ENCODE measurements around the gene PIP5K1B.
A peak's percentile ranks its signal among the peaks of the same experiment; 100 is the strongest.

PIP5K1B gene

DNA sequence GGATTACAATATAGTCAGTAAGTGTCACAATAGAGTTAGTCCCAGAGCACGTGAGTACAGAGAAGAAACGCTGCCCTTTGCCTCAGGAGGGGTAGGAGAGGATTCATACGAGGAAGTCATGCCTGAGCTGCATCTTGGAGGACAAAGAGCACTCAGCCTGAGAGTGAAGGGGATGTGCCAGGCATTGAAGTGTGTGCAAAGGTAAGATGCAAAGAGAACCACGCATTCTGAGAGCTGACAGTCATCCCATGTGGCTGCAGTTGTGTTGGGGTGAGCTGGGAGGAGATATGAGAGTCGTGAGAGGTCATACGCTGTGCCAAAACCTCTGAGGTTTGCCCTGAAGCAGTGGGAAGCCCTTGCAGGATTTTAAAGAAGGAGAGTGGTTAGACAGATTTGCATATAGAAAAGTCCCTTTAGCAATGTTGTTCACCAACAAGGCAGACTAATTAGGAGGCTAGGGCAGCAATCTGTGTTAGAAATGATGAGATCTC is 97.5 kb downstream of the PIP5K1B start:
- Histone ChIP-seq H3K27me3 (ENCODE audit: low read depth) (peaks cover 68% of the 10 kb centered on the region), H3K36me3 (replicated peaks) (no peaks in the 10 kb centered on the region), H3K9me3 (no peaks in the 10 kb centered on the region), H3K4me1 (peaks cover 4% of the 10 kb centered on the region), H3K4me3 (no peak overlapping the region)
- no peak for DNase-seq (ENCODE audit: low spot score in 2 of 2)
- in situ Hi-C loops (cut with MboI; ENCODE audit: low sequenced_read_pairs) = no loop called here

DNA sequence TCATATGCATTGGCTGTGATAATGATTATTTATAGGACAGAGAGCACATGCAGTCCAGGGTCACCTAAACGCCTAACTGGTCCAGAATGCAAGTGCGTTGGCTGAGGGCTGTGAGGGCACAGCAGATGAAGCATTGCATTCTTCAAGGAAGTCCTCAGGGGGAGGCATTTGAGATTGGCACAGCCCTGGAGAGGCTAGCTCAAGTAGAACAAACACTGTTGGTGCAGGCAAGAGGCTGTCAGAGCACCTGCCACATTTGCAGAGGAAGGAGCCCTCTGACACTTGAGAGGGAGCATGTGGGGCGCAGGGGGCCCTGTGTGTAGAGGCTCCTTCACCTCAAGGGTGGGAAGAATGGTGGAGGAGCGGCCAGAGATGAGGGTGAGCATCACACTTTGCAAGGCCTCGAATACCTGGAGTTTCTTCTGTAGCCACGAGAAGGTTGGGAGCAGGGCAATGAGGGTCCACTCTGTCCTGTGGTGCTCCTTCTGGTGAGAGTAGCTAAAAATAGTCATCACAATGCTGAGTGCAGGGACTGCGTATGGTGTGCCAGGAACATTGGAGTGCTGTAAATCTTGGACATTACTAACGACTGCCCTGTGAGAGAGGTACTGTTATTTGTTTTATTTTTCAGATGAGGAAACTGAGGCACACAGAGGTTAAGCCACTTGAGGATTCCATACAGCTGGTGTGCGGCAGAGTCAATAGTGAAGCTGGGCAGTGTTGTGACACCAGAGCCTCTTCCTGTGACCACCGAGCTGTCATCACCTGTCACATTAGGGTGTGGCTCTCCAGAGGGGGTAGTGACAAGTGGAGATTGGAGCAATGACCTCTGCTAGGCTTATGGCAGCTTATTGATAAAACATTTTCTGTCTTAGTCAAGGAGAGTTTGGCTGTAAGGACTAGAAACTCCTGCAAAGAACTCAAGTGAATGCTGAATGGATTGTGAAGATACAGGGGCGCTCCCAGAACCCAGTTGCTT is 100.2 kb downstream of the PIP5K1B start:
- Histone ChIP-seq H3K36me3 (replicated peaks) (no peaks in the 10 kb centered on the region), H3K4me1 (peaks cover 19% of the 10 kb centered on the region), H3K27me3 (ENCODE audit: low read depth) (peaks cover 46% of the 10 kb centered on the region), H3K4me3 (no peak overlapping the region), H3K9me3 (no peaks in the 10 kb centered on the region)
- in situ Hi-C loops (cut with MboI; ENCODE audit: low sequenced_read_pairs) = no loop called here
- DNase-seq (ENCODE audit: low spot score in 2 of 2) = no peak

DNA sequence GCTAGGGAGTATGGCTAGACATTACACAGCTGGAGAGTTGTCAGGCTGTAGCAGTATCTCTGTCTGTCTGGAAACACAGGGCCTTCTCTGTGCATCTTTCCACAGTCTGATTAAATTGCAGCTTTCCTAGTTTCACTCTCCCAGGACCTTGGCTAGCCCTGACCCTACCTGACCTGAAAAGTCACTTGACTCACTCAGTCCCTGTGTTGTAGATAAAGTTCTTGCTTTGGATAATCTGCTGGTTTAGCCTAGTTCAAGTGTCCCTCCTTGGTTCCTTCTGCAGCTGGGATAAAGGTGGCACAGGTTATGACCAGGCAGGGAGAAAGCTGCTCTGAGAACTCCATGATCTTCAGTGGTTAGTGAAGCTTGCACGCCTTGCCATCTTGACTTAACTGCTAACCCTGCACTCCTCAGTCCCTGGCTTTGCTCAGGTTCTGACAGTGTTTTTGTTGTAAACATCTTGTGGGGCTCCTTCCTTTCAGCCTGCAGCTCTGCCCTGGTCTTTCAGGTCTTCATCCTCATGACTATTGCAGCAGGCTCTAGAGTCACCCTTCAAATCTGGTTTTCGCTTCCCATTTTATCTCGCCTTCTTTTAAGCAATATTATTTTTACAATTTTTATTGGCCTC is 101.0 kb downstream of the PIP5K1B start:
- no peak overlapping the region for H3K4me3 ChIP-seq
- H3K27me3 ChIP-seq (ENCODE audit: low read depth) = peaks cover 41% of the 10 kb centered on the region
- in situ Hi-C loops (cut with MboI; ENCODE audit: low sequenced_read_pairs) = no loop called here
- H3K9me3 ChIP-seq = no peaks in the 10 kb centered on the region
- peaks cover 19% of the 10 kb centered on the region for H3K4me1 ChIP-seq
- no peaks in the 10 kb centered on the region for H3K36me3 ChIP-seq (replicated peaks)
- DNase-seq (ENCODE audit: low spot score in 2 of 2) = no peak

DNA sequence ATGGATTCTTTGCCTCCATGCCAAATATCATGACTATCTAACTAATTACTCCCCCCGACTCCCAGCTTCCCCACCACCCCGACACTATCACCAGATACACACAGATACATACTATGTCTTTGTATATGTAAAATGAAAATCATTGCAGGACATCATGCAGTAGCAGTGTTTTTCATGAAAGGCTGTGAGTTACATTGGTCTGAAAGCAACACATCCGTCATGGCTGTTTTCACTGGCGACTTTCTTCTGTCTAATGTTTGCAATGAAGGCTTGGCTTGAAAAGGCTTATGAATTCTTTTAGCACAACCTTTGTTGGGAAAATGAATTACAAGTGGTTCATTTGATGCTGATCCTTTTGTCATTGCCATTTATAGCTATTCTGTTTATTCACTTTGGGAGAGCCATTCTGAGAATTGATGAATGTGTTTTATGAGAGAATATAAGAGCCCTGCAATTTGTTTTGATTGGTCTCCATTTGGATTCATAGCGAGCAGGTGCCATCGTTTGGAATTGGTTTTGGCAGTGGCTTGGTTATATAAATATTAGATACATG is 103.4 kb downstream of the PIP5K1B start:
- Histone ChIP-seq H3K9me3 (no peaks in the 10 kb centered on the region), H3K36me3 (replicated peaks) (no peaks in the 10 kb centered on the region), H3K4me1 (peaks cover 19% of the 10 kb centered on the region), H3K27me3 (ENCODE audit: low read depth) (peaks cover 35% of the 10 kb centered on the region), H3K4me3 (no peak overlapping the region)
- DNase-seq (ENCODE audit: low spot score in 2 of 2) = peak; percentile 56 to 95
- in situ Hi-C loops (cut with MboI; ENCODE audit: low sequenced_read_pairs) = no loop called here

DNA sequence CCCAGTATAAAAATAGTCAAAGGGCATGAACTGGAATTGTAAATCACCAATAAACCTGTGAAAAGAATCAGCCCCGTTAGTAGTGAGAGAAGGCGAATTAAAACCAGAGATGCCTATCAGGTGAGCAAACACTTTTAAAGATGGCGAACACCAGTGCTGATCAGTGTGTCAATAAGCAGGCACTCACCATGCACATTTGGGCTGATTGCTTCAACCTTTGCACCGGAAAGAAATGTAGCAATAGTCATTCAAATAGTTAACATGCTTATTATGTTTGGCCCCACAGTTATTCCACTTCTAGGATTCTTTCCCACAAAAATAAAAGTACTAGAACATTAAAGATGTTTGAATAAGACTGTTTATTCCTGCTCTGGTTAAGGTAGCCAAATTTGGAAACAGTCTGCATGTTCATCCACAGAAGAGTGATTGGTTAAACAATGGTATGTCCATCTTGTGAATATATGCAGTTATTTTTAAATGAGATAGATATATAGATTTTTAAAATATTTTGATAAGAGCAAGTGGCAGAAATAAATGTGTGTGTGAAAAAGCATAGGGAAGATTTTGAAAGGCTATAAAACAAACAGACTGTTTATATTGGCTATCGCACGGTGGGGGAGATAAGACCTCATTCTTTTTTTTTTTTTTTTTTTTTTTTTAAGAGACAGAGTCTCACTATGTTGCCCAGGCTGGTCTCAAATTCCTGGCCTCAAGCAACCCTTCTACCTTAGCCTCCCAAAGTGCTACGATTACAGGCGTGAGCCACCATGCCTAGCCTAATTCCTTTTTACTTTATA is 112.2 kb downstream of the PIP5K1B start:
- H3K36me3 ChIP-seq (replicated peaks) = no peaks in the 10 kb centered on the region
- no peak for DNase-seq (ENCODE audit: low spot score in 2 of 2)
- no peaks in the 10 kb centered on the region for H3K4me1 ChIP-seq
- H3K9me3 ChIP-seq = no peaks in the 10 kb centered on the region
- H3K27me3 ChIP-seq (ENCODE audit: low read depth) = peaks cover 17% of the 10 kb centered on the region
- in situ Hi-C loops (cut with MboI; ENCODE audit: low sequenced_read_pairs) = no loop called here
- H3K4me3 ChIP-seq = no peak overlapping the region

DNA sequence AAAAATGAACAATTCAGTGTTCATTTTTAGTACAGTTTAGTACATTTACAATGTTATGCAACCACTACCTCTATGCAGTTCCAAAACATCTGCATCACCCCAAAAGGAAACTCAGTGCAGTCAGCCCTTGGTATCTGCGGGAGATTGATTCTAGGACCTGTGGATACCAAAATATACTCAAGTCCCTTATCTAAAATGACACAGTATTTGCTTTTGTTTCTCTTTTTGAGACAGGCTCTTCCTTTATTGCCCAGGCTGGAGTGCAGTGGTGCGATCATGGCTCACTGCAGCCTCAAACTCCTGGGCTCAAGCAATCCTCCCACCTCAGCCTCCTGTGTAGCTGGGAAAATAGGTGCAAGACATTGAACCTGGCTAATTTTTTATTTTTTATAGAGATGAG is 114.0 kb downstream of the PIP5K1B start:
- DNase-seq (ENCODE audit: low spot score in 2 of 2) = no peak
- H3K4me3 ChIP-seq = no peak overlapping the region
- H3K36me3 ChIP-seq (replicated peaks) = no peaks in the 10 kb centered on the region
- H3K27me3 ChIP-seq (ENCODE audit: low read depth) = peaks cover 8% of the 10 kb centered on the region; the same call in 1 of the 2 replicates
- no peaks in the 10 kb centered on the region for H3K4me1 ChIP-seq
- in situ Hi-C loops (cut with MboI; ENCODE audit: low sequenced_read_pairs) = no loop called here
- H3K9me3 ChIP-seq = no peaks in the 10 kb centered on the region

DNA sequence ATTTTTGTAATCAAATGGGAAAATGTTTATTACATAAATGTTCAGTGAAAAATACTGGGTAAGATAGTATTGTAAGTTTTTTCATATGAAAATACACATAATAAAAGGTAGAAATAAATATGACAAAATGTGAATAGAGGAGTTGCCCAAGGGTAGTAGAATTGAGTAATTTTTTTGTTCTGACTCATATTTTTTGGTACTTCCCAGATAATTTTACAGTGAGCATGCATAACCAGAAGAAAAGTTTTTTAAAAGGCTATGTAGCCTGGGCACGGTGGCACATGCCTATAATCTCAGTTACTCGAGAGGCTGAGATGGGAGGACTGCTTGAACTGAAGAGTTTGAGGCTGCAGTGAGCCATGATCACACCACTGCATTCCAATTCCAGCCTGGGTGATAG is 116.9 kb downstream of the PIP5K1B start:
- Histone ChIP-seq H3K27me3 (ENCODE audit: low read depth) (peaks cover 8% of the 10 kb centered on the region; the same call in 1 of the 2 replicates), H3K9me3 (no peaks in the 10 kb centered on the region), H3K4me3 (no peak overlapping the region), H3K36me3 (replicated peaks) (no peaks in the 10 kb centered on the region), H3K4me1 (no peaks in the 10 kb centered on the region)
- DNase-seq (ENCODE audit: low spot score in 2 of 2) = no peak
- in situ Hi-C loops (cut with MboI; ENCODE audit: low sequenced_read_pairs) = no loop called here

DNA sequence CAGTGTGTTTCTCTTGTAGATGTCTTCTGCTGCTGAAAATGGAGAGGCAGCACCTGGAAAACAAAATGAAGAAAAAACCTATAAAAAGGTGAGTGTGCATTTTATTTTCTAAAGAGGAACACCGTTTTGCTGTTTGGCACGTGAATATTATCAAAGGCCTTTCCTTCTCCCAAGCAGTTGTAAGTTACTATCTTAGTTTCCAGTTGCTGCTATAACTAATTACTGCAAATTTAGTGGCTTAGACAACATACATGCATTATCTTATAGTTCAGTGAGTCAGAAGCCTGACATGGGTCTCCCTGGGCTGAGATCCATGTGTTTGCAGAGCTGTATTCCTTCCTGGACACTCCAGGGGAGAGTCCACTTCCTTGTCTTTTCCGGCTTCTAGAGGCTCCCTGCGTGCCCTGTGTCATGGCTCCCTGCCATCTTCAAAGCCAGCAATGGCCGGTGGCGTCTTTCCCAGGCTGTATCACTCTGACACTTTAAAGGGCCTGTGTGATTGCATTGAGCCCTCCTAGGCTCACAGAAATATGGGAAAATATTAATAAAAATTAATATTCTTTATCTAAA is 117.6 kb downstream of the PIP5K1B start:
- H3K9me3 ChIP-seq = no peaks in the 10 kb centered on the region
- H3K27me3 ChIP-seq (ENCODE audit: low read depth) = peaks cover 8% of the 10 kb centered on the region; the same call in 1 of the 2 replicates
- in situ Hi-C loops (cut with MboI; ENCODE audit: low sequenced_read_pairs) = no loop called here
- DNase-seq (ENCODE audit: low spot score in 2 of 2) = no peak
- no peaks in the 10 kb centered on the region for H3K36me3 ChIP-seq (replicated peaks)
- no peak overlapping the region for H3K4me3 ChIP-seq
- no peaks in the 10 kb centered on the region for H3K4me1 ChIP-seq

DNA sequence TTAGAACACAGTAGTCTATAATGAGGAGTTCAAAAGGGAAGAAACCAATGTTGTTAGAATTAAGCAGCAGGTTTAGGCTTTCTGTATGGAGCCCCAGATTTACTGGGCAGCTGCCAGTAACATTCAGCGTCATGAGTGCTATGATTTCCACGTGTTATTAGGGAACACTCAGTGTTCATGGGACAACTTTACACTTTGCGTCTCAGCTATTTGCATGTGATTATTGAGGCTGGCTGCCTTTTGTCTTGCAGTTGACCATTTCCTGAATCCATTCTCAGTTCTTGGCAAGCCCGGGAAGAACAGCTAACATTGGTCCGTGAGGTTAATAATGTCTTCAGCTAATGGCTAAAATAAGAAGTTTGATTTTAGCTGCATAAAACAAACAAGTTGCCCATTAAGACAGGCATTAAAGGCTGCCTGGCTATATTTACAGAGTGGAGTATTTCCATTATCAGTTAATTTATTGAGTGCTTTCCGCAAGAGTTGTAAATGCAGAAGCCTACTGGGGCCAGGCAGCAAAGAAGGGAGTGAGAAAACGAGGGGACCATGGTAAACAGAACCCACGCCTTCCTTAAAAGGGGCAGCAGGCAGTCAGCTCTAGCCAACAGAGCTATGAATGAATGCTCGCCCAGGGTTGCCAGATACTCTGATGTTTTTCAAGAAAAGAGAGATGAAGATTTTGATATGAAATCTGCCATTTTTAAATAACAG is 120.9 kb downstream of the PIP5K1B start:
- DNase-seq (ENCODE audit: low spot score in 2 of 2) = no peak
- Histone ChIP-seq H3K27me3 (ENCODE audit: low read depth) (peaks cover 10% of the 10 kb centered on the region; the same call in 1 of the 2 replicates), H3K4me3 (no peak overlapping the region), H3K9me3 (no peaks in the 10 kb centered on the region), H3K4me1 (no peaks in the 10 kb centered on the region), H3K36me3 (replicated peaks) (no peaks in the 10 kb centered on the region)
- in situ Hi-C loops (cut with MboI; ENCODE audit: low sequenced_read_pairs) = loop anchor here (25.0 kb wide), 2 partner anchors 114 to 239 kb away; partner anchors contain the start of gene PIP5K1B

DNA sequence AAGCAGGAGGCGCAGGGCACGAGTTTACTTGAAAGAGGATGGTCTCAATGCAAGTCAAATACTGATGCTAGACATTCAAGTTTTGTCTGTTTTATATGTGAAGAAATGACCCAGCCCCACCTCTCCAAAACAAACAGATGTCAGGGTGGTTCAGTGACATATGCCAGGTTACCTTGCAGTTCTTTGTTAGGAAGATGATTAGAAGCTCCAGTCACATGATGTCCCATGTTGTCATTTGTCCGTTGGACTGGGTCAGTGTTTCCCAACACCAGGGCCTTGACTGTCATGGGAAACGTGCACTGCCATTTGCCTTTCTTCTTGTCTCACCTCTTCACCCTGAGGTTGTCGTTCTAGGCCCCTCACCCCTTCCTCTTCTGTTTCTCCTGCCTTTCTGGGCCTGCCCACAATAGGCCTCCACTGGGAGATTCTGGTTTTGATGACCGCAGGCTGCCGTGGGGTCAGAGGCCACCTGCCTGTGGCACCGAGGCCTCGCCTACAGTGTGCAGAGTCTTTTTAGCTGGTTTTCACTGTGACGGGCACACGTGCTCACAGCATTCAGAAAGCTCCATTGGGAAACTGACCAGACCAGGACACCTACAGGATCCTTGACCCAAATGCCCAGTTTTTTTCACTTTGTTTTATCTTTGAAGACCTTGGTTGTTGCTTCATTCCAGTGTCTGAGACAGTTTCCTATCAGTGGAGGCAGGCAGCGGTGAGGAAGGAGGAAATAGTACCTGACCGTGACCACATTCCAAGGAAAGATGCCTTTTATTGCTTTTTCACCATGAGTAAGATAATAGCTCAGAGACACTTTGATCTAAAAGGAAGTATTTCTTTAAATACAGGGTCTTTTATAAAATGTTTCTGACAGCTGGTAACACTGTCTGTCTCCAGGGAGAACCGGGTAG is 123.1 kb downstream of the PIP5K1B start:
- Histone ChIP-seq H3K4me3 (no peak overlapping the region), H3K36me3 (replicated peaks) (no peaks in the 10 kb centered on the region), H3K9me3 (no peaks in the 10 kb centered on the region), H3K4me1 (no peaks in the 10 kb centered on the region), H3K27me3 (ENCODE audit: low read depth) (peaks cover 10% of the 10 kb centered on the region; the same call in 1 of the 2 replicates)
- in situ Hi-C loops (cut with MboI; ENCODE audit: low sequenced_read_pairs) = loop anchor here (25.0 kb wide), 2 partner anchors 116 to 241 kb away; partner anchors contain the start of gene PIP5K1B
- DNase-seq (ENCODE audit: low spot score in 2 of 2) = no peak

DNA sequence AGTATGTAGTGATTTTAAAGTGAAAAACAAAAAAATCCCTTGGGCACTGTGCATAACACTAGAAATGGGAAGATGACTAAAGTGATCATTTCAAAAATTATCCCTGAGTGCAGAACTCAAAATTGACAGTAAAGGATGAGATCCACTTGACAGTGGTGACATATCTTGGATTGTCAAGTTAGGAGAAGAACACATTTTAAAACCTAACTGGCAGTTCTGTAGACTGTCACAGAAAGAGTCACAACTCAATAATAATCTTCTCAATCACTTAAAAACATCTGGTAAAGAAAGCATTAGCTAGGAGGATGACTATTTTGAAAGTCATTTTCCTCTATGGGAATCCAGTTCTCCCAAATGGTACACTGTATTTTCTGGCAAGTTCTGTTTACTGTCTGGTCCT is 127.1 kb downstream of the PIP5K1B start:
- Histone ChIP-seq H3K36me3 (replicated peaks) (no peaks in the 10 kb centered on the region), H3K9me3 (no peaks in the 10 kb centered on the region), H3K4me3 (no peak overlapping the region), H3K4me1 (no peaks in the 10 kb centered on the region), H3K27me3 (ENCODE audit: low read depth) (peaks cover 6% of the 10 kb centered on the region)
- no peak for DNase-seq (ENCODE audit: low spot score in 2 of 2)
- in situ Hi-C loops (cut with MboI; ENCODE audit: low sequenced_read_pairs) = loop anchor here (25.0 kb wide), 2 partner anchors 120 to 245 kb away; partner anchors contain the start of gene PIP5K1B

Measured in HAP-1 (cell line).